Occipital lobe (tissue), 2 donors: Measurements from ENCODE around the gene OVCH1. TPM values are rescaled to one million over a fixed set of nuclear protein-coding genes. Genes with fewer than 3 reads are reported as not detected.

Source experiments
- DNase-seq: peaks from one replicate; lab custom pipeline; 2025; lab: John Stamatoyannopoulos, UW
- total RNA-seq: library from RNA; depleted of rRNA; stranded (reverse); fragments of >200 nt; gene quantifications from one replicate; pipeline ENCODE4 v1.2.3, GENCODE V29; 2014

OVCH1 gene, protein sequence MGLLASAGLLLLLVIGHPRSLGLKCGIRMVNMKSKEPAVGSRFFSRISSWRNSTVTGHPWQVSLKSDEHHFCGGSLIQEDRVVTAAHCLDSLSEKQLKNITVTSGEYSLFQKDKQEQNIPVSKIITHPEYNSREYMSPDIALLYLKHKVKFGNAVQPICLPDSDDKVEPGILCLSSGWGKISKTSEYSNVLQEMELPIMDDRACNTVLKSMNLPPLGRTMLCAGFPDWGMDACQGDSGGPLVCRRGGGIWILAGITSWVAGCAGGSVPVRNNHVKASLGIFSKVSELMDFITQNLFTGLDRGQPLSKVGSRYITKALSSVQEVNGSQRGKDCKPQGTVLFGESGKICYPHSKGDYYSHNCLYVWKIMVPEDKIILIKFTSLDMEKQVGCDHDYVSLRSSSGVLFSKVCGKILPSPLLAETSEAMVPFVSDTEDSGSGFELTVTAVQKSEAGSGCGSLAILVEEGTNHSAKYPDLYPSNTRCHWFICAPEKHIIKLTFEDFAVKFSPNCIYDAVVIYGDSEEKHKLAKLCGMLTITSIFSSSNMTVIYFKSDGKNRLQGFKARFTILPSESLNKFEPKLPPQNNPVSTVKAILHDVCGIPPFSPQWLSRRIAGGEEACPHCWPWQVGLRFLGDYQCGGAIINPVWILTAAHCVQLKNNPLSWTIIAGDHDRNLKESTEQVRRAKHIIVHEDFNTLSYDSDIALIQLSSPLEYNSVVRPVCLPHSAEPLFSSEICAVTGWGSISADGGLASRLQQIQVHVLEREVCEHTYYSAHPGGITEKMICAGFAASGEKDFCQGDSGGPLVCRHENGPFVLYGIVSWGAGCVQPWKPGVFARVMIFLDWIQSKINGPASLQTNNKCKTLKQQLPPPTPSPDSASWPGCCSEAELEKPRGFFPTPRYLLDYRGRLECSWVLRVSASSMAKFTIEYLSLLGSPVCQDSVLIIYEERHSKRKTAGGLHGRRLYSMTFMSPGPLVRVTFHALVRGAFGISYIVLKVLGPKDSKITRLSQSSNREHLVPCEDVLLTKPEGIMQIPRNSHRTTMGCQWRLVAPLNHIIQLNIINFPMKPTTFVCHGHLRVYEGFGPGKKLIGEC
- total RNA-seq: 1.2 TPM

DNA sequence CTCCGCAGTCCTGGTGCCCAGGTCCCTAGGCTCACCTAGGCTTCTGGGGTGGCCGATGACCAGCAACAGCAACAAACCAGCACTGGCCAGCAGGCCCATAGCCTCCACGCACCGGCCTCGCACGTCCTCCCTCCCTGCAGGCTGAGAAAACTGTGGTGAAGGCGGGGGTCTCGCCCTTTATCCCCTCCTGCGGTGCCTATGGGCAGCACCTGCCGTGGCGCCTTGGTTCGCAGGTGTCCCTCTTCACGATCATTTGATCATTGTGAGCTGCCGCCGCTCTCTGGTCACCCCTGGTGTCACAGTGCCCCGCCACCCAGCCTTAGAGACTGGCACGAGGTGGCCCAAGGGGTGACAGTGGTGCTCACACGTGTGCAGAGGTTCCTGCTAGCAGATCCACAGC is at the start of gene OVCH1:
Gene OVCH1, minus strand, starts transcription at position 99 of the 400 bp plus-strand sequence. Its CDS starts 0 bp downstream, at position 99.
- DNase-seq: no peak

DNA sequence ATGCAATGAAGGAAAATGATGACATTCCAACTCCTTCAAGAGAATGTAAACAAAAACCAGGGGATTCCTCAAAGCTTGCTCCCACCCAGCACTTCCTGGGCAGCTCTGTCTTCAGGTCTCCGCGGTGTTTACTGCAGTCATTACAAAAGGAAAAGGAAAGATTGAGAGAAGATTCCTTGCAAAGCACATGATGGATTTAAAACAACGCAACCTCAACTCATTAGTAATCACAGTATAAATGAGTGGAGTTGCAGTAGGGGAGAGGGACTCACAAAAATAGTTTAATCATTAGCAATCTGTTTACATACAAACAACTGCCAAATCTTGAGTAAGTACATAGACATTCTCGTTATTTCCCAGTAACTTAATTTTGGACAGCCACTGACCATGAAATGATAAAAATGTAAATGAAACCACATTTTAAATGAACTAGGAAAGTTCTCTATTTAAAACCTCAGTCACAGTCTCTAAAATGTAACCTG is 49.7 kb upstream of the OVCH1 start:
- DNase-seq: no peak

DNA sequence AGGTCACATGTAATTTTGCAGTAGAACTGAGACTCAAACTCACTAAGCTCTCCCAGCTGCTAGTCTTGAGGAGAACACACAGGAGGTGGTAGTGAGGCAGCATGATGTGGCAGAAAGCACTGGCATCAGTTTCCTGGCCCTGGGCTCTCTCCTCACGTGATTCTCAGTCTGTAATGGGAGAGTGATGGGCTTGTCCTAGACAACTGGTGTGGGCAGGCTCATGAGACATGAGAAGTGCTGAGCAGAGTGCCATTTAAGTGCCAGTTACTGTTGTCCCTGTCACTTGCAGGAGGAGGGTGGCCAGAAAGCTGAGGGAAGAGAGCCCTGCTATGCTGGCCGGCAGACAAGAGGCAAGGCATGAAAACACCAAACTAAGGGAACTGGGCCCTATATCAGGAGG is 48.5 kb upstream of the OVCH1 start:
- DNase-seq: no peak

DNA sequence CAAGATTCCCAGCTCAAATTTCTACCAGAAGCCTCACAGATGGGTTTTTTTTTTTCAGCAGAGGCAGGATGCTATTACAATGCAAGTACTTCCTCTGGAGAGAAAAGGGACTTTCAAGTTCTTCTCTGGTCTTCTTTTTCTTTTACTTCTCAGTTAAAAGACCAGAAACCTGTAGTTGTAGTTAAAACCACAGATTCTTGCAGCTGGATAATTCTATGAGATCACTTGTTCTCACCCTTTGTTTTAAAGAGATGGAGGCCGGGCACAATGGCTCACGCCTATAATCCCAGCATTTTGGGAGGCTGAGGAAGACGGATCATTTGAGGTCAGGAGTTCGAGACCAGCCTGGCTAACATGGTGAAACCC is 47.6 kb upstream of the OVCH1 start:
- no peak for DNase-seq

DNA sequence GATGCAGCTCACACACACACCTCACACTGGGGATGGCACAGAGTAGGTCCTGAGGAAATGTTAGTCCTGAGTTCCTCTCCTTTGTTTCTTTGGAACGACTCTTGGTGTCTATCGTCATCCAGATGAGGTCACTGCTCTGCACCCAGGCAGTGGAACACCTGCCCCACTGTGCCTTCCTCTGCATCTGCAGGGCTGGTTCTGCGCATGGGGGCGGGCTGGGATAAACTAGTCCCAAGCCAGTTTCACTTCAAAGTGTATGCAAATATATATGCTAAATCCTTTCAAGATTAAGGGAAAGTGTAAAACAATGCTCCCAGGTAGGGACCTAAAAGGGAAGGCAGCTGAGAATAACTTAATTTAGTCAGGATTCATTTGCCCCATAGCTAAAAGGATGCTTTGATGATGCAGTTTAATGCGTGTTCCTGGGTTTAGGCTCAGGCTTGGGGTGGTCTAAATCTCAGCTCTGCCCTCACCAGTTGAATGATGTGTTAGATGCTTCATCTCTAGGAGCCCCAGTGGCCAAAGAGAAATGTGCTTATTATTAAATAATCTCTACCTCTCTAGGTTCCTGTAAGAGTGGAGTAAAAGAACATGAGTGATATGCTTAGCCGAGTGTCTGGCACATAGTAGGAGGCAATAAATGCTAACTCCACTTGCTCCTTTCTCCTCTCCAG is 47.1 kb upstream of the OVCH1 start:
- no peak for DNase-seq

DNA sequence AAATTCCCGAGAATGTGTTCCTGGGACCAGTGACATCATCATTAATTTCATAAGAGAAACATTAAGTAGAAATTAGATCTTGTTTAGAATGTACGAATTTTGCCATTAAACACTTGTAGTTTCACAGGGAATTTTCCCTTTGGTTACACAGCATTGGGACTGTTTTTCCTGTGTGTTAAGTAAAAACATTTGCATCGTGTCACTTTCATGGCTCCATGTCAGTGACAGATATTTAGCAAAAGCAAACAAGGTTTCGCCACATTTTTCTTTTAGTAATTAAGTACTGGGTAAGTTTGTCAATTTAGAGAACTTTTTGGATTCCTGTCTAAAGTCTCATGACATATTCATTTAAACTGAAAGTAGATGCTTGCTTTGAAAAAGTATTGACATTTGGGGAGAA is 45.5 kb upstream of the OVCH1 start:
- no peak for DNase-seq

DNA sequence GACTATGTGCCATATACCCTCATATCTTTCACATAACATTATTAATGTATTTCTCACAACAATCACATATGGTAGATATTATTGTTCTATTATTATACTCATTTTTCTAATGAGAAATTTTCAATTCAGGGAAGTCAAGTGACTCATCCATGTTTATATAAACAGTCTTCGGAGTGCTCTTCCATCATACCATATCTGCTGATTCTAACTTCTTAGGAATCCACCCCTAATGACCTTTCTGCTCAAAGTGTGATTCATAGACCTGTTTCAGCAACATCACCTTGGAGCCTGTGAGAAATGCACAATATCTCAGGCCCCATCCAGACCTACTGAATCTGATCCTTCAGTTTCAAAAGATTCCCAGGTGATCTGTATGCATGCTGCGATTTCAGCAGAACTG is 39.8 kb upstream of the OVCH1 start:
- DNase-seq: no peak

DNA sequence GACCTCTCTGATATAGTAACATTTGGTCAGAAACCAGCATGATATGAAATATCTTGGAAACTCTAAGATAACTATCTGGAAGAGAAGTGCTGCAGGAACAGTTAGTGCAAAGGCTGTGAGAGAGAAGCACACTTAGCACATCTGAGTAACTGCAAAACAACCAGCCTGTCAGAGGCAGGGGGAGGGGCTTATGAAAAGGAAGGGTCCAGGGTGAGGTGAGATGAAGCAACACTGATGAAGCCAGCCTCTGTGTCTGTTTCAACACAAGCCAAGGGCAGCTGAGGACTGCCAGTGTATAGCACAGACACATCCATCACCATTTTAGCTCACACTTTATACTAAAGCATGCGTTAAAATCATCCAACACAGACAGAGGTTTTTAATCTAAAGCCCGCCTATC is 37.4 kb upstream of the OVCH1 start:
- DNase-seq: no peak

DNA sequence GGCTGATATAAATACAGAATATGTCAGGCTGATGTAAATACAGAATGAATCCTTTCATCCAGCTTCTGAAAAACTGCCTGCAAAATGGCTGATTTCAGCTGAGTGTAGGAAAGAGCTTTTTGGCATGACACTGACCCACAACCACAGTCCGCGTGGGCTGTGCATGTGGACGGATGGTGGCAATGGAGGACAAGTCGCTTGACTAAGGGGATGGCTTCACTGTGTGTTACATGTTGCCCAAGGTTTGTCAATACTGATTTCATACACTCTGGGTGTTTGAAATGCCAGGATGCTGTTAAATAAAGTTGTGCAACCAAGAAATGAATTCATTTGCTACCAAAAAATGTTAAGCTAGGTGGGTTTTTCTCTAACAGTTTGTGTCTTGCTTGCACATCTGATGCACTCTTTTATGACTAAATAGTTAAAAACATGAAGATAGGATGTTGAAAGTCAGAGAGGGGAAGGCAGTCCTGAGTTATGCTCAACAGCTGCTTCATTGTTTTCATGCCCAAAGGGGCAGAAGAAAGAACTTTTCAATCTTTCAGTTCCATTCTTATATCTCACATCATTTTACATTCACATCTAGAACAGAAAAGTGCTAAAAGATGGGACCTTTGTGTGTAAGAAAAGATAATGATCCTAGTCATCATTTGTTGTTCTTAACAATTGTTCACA is 36.5 kb upstream of the OVCH1 start:
- DNase-seq: no peak

DNA sequence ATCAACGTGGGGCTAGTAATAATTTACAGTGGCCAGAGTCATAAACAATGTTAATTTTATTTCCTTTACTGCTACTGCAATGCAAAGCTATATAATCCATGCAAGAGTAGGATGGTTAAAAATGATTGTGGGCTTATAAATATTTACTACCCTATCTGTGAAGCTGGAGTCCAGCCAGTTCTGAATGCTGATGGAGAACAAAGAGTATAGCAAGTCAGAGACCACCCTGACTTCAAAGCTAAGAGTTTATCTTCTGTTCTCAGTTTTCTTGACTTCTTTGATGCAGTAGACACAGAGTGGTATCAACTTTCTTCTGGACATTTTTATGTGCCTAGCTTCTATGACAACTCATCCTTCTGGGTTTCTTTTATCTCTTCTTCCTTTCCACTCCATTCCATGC is 34.0 kb upstream of the OVCH1 start:
- no peak for DNase-seq

DNA sequence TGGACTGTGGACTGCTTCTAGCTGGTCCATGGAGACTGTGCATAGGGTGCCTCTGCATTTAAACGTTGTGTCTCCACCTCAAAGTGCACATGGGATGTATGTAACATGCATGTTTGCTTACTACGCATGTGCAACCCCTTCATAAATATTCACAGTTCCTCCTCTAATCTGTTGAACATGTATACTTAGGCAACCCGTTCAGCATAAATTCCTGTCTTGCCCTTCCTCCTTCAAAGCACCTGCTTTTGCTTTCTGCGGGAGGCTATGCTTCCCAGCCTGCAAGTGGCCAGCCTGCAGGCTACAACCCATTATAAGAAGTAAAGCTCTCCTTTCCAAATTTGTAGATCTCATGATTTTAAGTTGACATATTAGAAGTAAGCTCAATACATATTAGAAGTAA is 33.0 kb upstream of the OVCH1 start:
- no peak for DNase-seq

DNA sequence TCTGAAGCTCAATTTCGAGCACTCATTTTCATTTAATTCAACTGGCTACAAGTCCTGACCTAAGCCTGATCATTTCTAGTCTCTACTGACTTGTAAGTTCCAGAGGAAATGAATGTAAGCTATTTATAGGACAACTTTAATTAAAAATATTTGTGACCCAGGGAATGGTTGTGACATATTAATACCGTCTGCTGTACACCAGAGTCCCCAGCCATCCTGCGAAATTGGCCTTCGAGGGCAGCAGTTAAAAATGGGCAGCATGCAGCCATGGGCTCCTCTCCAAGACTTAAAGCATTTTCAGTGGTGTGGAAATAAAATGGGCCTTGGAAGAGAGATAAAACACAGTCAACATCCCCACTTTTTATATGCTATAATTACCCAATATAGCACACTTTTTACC is 30.7 kb upstream of the OVCH1 start:
- DNase-seq: no peak

DNA sequence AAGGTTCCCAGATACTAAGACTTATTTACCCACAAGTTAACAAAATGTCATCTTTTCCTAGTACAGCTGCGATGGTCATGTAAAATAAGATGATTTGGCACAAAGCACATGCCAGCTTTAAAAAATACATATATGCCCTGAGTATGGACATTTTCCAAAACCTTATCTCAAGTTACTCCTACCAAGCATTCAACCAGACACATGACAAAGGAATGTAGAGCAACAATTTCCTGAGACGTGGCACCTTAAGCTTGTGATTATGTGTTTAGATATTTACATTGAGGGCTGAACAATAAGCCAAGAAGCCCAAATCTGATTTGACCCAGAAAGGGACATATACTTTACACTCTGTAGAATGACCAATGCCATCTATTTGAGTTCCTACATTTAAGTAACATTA is 24.5 kb upstream of the OVCH1 start:
- no peak for DNase-seq

DNA sequence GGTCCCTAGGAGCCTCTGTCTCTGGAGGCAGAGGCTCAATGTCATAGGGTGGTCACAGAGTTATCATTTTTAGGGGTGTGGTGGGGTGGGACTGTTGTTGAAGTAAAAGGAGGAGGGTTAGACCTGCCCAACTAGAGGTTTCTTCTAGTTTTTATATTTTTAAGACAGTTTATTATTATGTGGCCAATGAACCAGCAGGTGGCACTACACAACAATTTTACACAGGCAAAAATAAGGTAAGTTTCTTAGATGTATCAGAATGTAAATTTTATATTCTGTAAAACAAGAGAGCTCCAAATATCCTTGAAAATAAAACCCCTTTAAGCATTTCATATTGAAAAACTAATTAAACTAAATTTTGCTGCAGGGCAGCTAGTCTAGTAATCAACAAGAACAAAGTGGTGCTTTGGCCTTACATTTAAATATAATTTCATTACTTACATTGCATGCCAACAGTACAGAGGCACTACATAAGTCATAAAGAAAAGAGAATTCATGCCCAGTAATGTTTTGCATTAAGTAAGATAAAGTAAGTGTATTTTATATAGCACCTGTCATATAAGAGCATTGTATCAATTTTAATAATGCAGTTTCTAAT is 22.2 kb upstream of the OVCH1 start:
- no peak for DNase-seq

DNA sequence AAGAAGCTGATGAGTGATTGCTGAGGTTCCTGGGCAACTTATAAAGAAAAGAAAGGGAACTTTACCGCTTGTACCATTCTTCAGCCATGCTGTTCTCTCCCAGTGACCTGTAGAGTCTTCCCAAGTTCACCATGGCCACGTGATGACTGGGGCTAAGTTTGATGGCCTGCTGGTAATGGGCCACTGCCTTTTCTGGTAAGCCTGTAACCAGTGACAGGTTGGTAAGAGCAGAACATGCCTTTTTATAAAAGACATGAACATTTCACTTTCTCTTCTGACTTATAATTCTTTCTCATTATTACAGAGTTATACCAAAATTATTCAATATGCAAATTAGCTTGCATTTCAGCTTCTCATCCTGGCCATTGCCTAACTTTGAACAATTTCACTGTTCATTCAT is 20.9 kb upstream of the OVCH1 start:
- no peak for DNase-seq

DNA sequence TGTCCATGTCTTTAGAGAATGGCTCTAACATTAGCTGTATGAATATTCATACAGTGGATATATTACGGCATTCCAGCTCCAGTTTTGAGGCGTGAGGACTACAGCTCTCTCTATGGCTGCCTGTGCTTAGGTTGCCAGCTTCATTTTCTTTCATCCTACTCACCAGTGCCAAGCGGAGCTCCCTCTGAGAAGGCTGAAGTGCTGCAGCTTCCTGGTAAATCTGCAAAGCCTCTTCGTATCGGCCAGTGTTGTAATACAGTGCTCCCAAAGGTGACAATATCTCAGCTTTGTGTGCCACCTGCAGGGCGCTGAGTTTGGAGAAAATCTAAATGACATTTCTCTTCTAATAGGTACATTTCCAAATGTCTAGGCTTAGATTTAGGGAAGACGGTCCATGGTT is 19.8 kb upstream of the OVCH1 start:
- DNase-seq: peak; percentile 5

DNA sequence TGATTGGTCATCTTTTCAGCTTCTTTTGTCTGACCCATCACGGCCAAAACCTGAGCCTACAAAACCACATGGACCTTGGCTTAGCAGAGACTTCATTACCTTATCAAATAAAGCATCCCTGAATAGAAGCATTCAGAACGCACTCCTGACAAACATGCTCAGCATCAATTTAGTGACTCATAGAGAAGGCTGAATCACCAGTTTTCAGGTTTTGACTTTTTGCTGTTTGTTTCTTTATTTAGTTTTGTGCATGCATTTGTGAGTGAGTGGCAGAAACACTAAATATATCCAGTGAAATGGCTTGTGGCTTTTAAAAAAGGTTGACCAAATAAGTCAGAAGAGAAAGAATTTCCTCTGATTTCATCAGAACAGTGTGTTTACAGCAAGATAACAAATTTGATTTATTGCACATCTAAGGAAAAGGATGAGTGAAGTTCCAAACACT is 19.0 kb upstream of the OVCH1 start:
- DNase-seq: no peak

DNA sequence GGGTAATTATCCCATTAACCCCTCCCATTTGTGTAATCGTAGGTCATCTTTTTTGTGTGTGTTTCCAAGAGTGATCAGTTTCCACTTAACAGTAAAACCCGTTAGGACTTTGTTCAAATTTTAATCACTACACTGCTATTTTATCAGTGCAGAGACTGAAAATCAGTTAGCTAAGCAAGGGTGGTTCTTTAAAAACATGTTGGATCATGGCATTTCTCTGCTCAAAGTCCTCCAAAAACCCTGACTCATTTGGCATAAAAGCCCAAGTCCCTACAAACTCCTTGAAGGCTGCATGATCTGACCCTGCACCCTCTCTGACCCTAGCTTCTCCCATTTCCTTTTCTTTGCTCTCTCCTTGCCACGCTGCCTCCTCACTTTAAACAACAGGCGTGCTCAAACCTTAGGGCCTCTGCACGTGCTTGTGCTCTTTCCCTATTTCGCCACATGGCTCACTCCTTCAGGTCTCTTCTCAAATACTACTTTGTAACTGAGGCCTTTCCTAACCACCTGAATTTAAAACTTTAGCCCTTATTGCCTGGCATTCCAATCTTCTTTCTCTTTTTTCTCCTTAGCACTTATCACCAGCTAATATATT is 13.2 kb upstream of the OVCH1 start:
- DNase-seq: no peak

DNA sequence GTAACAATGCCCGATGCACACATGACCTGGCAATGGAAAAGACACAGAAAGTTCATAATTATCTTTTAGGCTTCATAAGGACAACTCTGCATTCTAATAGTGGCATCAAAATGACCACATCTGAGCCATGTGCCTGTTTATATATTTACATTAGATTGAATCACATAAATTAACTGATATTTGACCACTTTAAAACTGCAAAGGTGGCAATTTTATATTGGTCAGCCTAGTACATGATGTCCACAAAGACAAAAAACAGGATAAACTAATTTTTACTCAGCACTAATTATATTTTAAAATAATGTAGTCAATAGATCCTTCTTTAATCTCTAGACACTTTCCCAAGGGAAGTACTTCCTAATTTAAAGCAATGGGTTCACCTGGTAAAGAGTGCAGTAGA is 12.0 kb upstream of the OVCH1 start:
- no peak for DNase-seq

DNA sequence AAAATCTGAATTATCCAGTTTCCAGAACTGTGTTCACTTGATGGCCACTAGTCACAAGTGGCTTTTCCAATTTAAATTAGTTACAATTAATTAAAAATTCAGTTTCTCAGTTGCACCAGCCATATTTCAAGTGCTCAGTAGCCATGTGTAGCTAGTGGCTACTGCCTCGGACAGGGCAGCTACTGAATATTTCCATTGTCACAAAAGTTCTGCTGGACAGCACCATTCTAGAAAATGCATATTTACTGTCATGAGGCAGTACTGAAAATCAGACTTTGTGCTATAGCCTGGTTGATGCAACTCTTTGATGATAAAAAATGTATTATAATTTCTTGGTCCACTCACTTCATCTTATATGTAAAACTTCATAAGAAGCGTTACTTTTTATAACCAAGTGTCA is 11.5 kb upstream of the OVCH1 start:
- no peak for DNase-seq
